Peyer's patch (tissue), 4 donors: ENCODE measurements around the gene JAGN1. TPM values are rescaled to one million over a fixed set of nuclear protein-coding genes. Genes with fewer than 3 reads are reported as not detected.
"Not testable (repeated sequence)": the region's sequence is repeated elsewhere in the genome, so short reads cannot be mapped to it uniquely, and the experiment has no call there.

Source experiments
- DNase-seq, 3 donors: peaks; one replicate each; pipeline ENCODE4 v3.0.0-alpha.2; 2017 to 2019
- H3K27ac ChIP-seq, 4 donors: fragments of 200-600 bp; sonication (generic); one replicate each; pipeline ENCODE4 v1.5.1; 2016 to 2019
- H3K27me3 ChIP-seq, 2 donors: fragments of 200-600 bp; sonication (generic); one replicate each; pipeline ENCODE4 v1.5.1; 2019
- H3K36me3 ChIP-seq, 3 donors: fragments of 200-600 bp; sonication (generic); one replicate each; pipeline ENCODE4 v1.5.1; 2016 to 2019
- H3K4me1 ChIP-seq, 4 donors: fragments of 200-600 bp; sonication (generic); one replicate each; pipeline ENCODE4 v1.5.1; 2016 to 2019
- H3K4me3 ChIP-seq, 4 donors: fragments of 200-600 bp; sonication (generic); 1 replicate in 3 of 4; 2 replicates in 1 of 4; pipeline ENCODE4 v1.5.1; 2016 to 2019; ENCODE audit warnings: mild to moderate bottlenecking in 1 of 4
- H3K9me3 ChIP-seq, 4 donors: fragments of 200-600 bp; sonication (generic); one replicate each; pipeline ENCODE4 v1.5.1; 2016 to 2019; ENCODE audit warnings: mild to moderate bottlenecking in 1 of 4
- CTCF ChIP-seq, 6 experiments: fragments of 450-650 bp in 4 of 6; fragments of 200-600 bp in 2 of 6; sonication (generic) in 1 of 6; IDR thresholded peaks; one replicate each; pipeline ENCODE4 v1.5.1; 2017 to 2019; ENCODE audit warnings: antibody characterized with exemption in 6 of 6, mild to moderate bottlenecking in 3 of 6, moderate library complexity in 1 of 6
- POLR2A ChIP-seq, 2 donors: fragments of 450-650 bp; IDR thresholded peaks; one replicate each; pipeline ENCODE4 v1.5.1; 2017; ENCODE audit warnings: antibody characterized with exemption in 2 of 2, mild to moderate bottlenecking in 2 of 2, moderate library complexity in 2 of 2
- total RNA-seq, 4 donors: library from RNA; depleted of rRNA; stranded (reverse); fragments of >200 nt; gene quantifications; one replicate each; pipeline ENCODE4 v1.1.0, GENCODE V29; 2016

Gene JAGN1
- total RNA-seq, 4 donors from 2014 or later: 23.9 to 46.5 (median 41.9) TPM

- Histone ChIP-seq H3K9me3 (no peaks in the 10 kb centered on the region), H3K27ac (peak overlapping the region in 3 of 4 donors; percentile 74 to 94 (median 90)), H3K4me1 (peaks cover 0 to 40% (median 4%) of the 10 kb centered on the region in 4 donors), H3K4me3 (no peak overlapping the region), H3K36me3 (no peaks in the 10 kb centered on the region), H3K27me3 (no peaks in the 10 kb centered on the region)
- no peak for TF ChIP-seq CTCF (IDR thresholded peaks at IDR 0.05)
- no peak for TF ChIP-seq POLR2A (IDR thresholded peaks at IDR 0.05)
- no peak for DNase-seq
Measured at GRCh38 chr3:9899289-9899791, 8.9 kb downstream of the JAGN1 start.

DNA sequence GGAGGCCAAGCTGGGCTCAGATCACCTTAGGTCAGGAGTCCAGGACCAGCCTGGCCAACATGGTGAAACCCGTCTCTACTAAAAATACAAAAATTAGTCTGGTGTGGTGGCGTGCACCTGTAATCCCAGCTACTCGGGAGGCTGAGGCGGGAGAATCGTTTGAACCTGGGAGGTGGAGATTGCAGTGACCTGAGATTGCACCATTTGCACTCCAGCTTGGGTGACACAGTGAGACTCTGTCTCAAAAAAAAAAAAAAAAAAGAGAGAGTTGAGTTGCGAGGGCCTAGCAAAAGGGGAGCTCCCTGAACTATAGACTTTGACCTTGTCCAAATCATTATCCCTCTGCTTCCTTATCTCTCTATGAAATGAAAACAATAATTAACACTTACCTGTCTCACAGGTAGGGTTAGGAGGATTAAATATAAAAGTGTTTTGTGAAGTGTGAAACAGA lies 10.6 kb downstream of the JAGN1 start:
- Histone ChIP-seq H3K4me1 (peaks cover 0 to 42% (median 4%) of the 10 kb centered on the region in 4 donors), H3K27ac (peak overlapping the region in 2 of 4 donors; percentile 90 to 95)
- DNase-seq: peak in 1 of 3 donors; percentile 68
- not testable (repeated sequence) for H3K36me3 ChIP-seq, H3K9me3 ChIP-seq, H3K27me3 ChIP-seq, H3K4me3 ChIP-seq
- peak in 2 of 6 experiments; percentile 8 to 27 for TF ChIP-seq CTCF (IDR thresholded peaks at IDR 0.05)

GRCh38 chr3:9901967-9902366 lies 11.6 kb downstream of the JAGN1 start:
- H3K4me3 ChIP-seq: peak overlapping the region in 2 of 4 donors; percentile 47 to 71
- peak overlapping the region in 3 of 4 donors; percentile 72 to 95 (median 74) for H3K27ac ChIP-seq
- H3K9me3 ChIP-seq: no peaks in the 10 kb centered on the region
- H3K27me3 ChIP-seq: no peaks in the 10 kb centered on the region
- H3K36me3 ChIP-seq: peaks cover 0 to 5% (median 0%) of the 10 kb centered on the region in 3 donors
- peak in 1 of 3 donors; percentile 55 for DNase-seq
- peaks cover 0 to 41% (median 4%) of the 10 kb centered on the region in 4 donors for H3K4me1 ChIP-seq
- TF ChIP-seq POLR2A (IDR thresholded peaks at IDR 0.05): no peak
- TF ChIP-seq CTCF (IDR thresholded peaks at IDR 0.05): no peak

GRCh38 chr3:9902372-9903237 lies 12.2 kb downstream of the JAGN1 start, which contains the start of gene IL17RE:
IL17RE (plus strand) TSS chr3:9902848; CDS start chr3:9902933, 85 bp downstream.
- DNase-seq: peak in 2 of 3 donors; percentile 78 to 89
- Histone ChIP-seq H3K9me3 (no peaks in the 10 kb centered on the region), H3K36me3 (peaks cover 0 to 7% (median 0%) of the 10 kb centered on the region in 3 donors), H3K27ac (peak within 1 kb of the TSS in 3 of 4 donors; percentile 72 to 95 (median 74)), H3K4me1 (peaks cover 0 to 35% (median 4%) of the 10 kb centered on the region in 4 donors), H3K27me3 (no peaks in the 10 kb centered on the region), H3K4me3 (peak within 1 kb of the TSS in 3 of 4 donors; percentile 31 to 71 (median 47))
- no peak for TF ChIP-seq CTCF (IDR thresholded peaks at IDR 0.05)
- TF ChIP-seq POLR2A (IDR thresholded peaks at IDR 0.05): peak; percentile 65 to 79

- H3K27me3 ChIP-seq: no peaks in the 10 kb centered on the region
- H3K9me3 ChIP-seq: no peaks in the 10 kb centered on the region
- peak overlapping the region in 3 of 4 donors; percentile 72 to 95 (median 74) for H3K27ac ChIP-seq
- H3K4me3 ChIP-seq: peak overlapping the region in 3 of 4 donors; percentile 31 to 71 (median 47)
- H3K36me3 ChIP-seq: peaks cover 0 to 7% (median 0%) of the 10 kb centered on the region in 3 donors
- no peak for DNase-seq
- H3K4me1 ChIP-seq: peaks cover 0 to 31% (median 4%) of the 10 kb centered on the region in 4 donors
- TF ChIP-seq CTCF (IDR thresholded peaks at IDR 0.05) (no peak), POLR2A (IDR thresholded peaks at IDR 0.05) (no peak)
Measured at GRCh38 chr3:9903238-9903624, 12.8 kb downstream of the JAGN1 start.
